Stomach (tissue), 4 donors: ENCODE results near the gene PTPN4.

ENCODE experiments used
- POLR2AphosphoS5 ChIP-seq, 3 donors: sonication (generic); formaldehyde crosslinking; IDR thresholded peaks; one replicate each; pipeline ENCODE4 v1.6.1; 2016; ENCODE audit warnings: antibody characterized with exemption in 3 of 3
- TF ChIP-seq, protein P1 (sequence below), 7 experiments: fragments of 450-650 bp in 4 of 7; fragments of 200-600 bp in 3 of 7; sonication (generic) in 3 of 7; IDR thresholded peaks; one replicate each; pipeline ENCODE4 v1.5.1; 2016 to 2019; ENCODE audit warnings: antibody characterized with exemption in 7 of 7, control low read depth in 2 of 7, mild to moderate bottlenecking in 1 of 7

GRCh38 chr2:119766944-119767343 lies 7.2 kb downstream of the PTPN4 start:
- TF ChIP-seq, protein P1, sequence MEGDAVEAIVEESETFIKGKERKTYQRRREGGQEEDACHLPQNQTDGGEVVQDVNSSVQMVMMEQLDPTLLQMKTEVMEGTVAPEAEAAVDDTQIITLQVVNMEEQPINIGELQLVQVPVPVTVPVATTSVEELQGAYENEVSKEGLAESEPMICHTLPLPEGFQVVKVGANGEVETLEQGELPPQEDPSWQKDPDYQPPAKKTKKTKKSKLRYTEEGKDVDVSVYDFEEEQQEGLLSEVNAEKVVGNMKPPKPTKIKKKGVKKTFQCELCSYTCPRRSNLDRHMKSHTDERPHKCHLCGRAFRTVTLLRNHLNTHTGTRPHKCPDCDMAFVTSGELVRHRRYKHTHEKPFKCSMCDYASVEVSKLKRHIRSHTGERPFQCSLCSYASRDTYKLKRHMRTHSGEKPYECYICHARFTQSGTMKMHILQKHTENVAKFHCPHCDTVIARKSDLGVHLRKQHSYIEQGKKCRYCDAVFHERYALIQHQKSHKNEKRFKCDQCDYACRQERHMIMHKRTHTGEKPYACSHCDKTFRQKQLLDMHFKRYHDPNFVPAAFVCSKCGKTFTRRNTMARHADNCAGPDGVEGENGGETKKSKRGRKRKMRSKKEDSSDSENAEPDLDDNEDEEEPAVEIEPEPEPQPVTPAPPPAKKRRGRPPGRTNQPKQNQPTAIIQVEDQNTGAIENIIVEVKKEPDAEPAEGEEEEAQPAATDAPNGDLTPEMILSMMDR (IDR thresholded peaks at IDR 0.05), result no peak
- TF ChIP-seq POLR2AphosphoS5 (IDR thresholded peaks at IDR 0.05), result no peak
